ENCODE measurements around the gene CYP2A6. TPM values are rescaled to one million over a fixed set of nuclear protein-coding genes. Genes with fewer than 3 reads are reported as not detected.
"Not testable (repeated sequence)": the region's sequence is repeated elsewhere in the genome, so short reads cannot be mapped to it uniquely, and the experiment has no call there.

CYP2A6 gene
- total RNA-seq, 4 donors from 2014 or later, result not detected

DNA sequence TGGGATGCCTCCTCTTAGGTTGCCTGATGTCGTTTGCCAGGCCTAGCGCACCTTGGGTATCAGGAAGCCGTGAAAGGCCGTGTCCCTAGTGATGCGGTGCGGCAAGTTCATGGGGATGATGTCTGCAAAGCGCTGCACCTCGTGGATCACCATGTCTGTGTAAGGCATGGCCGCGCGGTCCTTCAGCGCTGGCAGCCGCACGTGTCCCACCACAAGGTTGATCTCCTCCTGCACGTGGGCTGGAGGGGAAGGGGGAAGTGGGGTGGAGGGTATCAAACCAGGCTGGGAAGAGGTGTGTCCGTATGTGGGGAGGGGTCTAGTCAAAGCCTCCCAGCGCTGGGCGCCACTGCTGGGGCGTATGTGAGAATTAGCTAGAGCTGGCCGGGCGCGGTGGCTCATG, 28.1 kb downstream of the CYP2A6 start:
- Histone ChIP-seq H3K4me3 (no peak overlapping the region), H3K4me1 (peaks cover 0 to 44% (median 14%) of the 10 kb centered on the region in 3 donors), H3K27me3 (no peaks in the 10 kb centered on the region), H3K36me3 (peaks cover 0 to 7% of the 10 kb centered on the region in 2 donors), H3K9me3 (no peaks in the 10 kb centered on the region), H3K27ac (no peak overlapping the region)
- TF ChIP-seq POLR2A (IDR thresholded peaks at IDR 0.05) (no peak), POLR2AphosphoS5 (IDR thresholded peaks at IDR 0.05) (no peak)
- ATAC-seq, result no peak
- WGBS, 2 donors (ENCODE audit: low coverage in 1 of 2), result 84 to 92% methylated on average over 6 of the region's 22 CpGs

DNA sequence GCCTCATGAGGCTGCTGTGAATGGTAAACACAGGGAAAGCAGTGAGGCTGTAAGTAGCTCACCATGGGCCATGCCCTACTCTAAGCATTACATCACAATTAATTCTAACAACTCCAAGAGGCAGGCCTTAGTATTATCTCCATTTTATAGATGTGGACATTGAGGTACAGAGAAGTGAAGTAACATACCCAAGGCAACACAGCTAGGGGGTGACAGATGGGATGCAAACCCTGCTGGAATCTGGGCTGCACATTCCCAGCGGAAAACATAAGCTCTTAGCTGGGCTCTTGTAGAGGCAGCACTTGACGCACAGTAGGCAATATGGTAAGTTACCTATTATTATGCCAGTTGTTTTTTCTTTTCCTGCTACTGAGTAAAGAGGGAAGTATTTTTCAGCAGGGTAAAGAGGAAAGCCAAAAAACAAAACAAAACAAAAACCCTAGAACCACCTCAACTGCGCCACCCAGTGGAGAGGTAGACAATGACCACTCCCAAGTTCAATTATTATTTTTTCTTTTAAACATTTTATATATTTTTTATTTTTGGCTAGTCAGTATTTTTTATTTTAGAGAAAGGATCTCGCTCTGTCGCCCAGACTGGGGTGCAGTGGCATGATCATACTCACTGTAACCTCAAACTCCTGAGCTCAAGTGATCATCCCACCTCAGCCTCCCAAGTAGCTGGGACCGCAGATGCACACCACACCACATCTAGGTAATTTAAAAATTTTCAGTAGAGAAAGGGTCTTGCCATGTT, 30.6 kb downstream of the CYP2A6 start:
- peak; percentile 31 for ATAC-seq
- TF ChIP-seq, protein P1, sequence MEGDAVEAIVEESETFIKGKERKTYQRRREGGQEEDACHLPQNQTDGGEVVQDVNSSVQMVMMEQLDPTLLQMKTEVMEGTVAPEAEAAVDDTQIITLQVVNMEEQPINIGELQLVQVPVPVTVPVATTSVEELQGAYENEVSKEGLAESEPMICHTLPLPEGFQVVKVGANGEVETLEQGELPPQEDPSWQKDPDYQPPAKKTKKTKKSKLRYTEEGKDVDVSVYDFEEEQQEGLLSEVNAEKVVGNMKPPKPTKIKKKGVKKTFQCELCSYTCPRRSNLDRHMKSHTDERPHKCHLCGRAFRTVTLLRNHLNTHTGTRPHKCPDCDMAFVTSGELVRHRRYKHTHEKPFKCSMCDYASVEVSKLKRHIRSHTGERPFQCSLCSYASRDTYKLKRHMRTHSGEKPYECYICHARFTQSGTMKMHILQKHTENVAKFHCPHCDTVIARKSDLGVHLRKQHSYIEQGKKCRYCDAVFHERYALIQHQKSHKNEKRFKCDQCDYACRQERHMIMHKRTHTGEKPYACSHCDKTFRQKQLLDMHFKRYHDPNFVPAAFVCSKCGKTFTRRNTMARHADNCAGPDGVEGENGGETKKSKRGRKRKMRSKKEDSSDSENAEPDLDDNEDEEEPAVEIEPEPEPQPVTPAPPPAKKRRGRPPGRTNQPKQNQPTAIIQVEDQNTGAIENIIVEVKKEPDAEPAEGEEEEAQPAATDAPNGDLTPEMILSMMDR (IDR thresholded peaks at IDR 0.05), result peak in 3 of 4 experiments; percentile 82 to 87 (median 85)
- Histone ChIP-seq H3K27ac (peak overlapping the region in 3 of 4 donors; percentile 34 to 64 (median 52)), H3K4me1 (peaks cover 0 to 44% (median 14%) of the 10 kb centered on the region in 3 donors)
- H3K9me3 ChIP-seq, H3K27me3 ChIP-seq, H3K4me3 ChIP-seq, H3K36me3 ChIP-seq: not testable (repeated sequence)
- 45% methylated on average over 6 of the region's 6 CpGs for WGBS, 2 donors (ENCODE audit: low coverage in 1 of 2)

DNA sequence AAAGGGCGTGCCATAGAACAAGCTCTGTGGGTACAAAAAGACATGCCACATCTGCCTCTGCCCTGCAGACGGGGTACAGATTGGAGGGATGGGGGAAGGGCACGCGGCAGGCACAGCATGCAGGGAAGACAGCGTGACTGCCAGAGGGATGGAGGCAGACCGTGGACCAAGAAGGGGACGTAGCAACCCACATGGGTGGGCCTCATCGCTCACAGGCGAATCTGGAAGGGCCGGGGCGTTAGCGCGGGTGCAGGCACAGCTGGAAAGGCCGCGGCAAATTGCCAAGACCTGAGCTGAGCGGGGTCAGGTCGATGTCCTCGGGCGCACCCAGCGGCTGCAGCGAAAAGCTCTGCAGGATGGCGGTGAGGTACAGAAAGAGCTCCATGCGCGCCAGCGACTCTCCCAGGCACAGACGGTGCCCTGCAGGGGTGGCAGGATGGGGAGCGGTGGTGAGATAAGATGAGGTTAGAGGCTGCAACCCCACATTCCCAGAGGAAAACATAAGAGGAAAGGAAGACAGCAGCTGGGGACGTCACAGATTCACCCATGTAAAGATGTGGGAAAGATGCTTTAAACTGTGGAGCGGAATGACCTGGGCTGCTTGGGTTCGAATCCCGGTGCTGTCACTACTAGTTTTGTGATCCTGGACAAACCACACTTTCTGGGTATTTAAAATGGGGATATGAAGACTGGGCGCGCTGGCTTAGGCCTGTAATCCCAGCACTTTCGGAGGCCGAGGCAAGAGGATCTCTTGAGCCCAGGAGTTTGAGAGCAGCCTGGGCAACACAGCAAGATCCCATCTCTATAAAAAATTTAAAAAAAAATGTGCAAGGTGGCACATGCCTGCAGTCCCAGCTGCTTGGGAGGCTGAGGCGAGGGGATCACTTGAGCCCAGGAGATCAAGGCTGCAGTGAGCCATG, 31.5 kb downstream of the CYP2A6 start:
- H3K27ac ChIP-seq, result peak overlapping the region in 3 of 4 donors; percentile 28 to 64 (median 52)
- H3K9me3 ChIP-seq, H3K36me3 ChIP-seq, H3K27me3 ChIP-seq: not testable (repeated sequence)
- peak; percentile 42 for TF ChIP-seq POLR2AphosphoS5 (IDR thresholded peaks at IDR 0.05)
- TF ChIP-seq, protein P1 (IDR thresholded peaks at IDR 0.05), result peak in 3 of 4 experiments; percentile 42 to 52 (median 49)
- peak; percentile 83 for ATAC-seq
- H3K4me3 ChIP-seq, result peak overlapping the region in 1 of 2 donors; percentile 38
- H3K4me1 ChIP-seq, result peaks cover 0 to 44% (median 14%) of the 10 kb centered on the region in 3 donors
- 29 to 66% methylated on average over 5 to 16 of the region's 36 CpGs for WGBS, 2 donors (ENCODE audit: low coverage in 1 of 2)

DNA sequence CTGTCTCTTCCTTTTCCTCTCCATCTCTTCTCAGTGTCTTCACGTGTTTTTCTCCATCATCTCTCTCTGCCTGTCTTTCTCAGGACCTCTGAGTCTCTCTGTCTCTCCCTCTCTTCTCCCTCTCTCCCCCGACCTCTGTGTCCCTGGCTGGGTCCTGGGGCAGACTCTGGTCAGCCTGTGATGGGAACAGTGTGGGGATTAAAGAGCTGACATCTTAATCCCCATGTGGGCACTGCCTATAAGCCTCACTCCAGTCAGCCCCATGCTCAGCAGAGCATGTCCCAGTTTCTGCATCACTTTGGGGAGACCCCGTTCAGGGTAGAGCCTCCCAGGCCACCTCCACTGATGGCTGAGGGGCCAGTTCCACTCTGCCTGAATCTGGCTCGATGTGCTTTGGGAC, 35.0 kb downstream of the CYP2A6 start:
- no peak for ATAC-seq
- peaks cover 0 to 56% (median 27%) of the 10 kb centered on the region in 3 donors for H3K4me1 ChIP-seq
- no peak overlapping the region for H3K4me3 ChIP-seq
- TF ChIP-seq POLR2AphosphoS5 (IDR thresholded peaks at IDR 0.05) (no peak), EP300 (IDR thresholded peaks at IDR 0.05) (no peak), POLR2A (IDR thresholded peaks at IDR 0.05) (no peak)
- TF ChIP-seq, protein P1 (IDR thresholded peaks at IDR 0.05), result no peak
- 78% methylated on average over 2 of the region's 4 CpGs; no CpG with 5 or more reads in 1 of the 2 donors for WGBS, 2 donors (ENCODE audit: low coverage in 1 of 2)
- no peak overlapping the region for H3K27ac ChIP-seq
- H3K27me3 ChIP-seq, result no peaks in the 10 kb centered on the region
- H3K9me3 ChIP-seq, result no peaks in the 10 kb centered on the region
- no peaks in the 10 kb centered on the region for H3K36me3 ChIP-seq

DNA sequence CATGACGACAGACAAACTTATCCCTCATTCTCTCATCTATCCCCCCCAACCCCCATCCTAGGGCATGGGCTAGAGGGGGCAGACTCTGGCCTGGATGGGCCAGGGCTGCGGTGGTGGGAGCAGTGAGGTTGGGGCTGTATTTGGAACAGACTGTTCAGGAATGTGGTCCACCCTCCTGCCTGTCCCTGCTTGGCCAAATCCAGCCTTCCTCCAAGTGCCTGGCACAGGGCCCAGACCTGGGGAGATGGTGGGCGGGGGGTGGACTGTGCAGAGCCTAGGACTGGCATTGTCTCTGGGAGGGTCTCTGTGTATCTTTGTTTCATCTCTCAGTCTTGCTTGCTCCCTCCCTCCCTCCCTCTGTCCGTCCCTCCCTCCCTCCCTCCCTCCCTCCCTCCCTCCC, 37.1 kb downstream of the CYP2A6 start:
- peak overlapping the region in 1 of 4 donors; percentile 56 for H3K27ac ChIP-seq
- H3K36me3 ChIP-seq, result peaks cover 0 to 15% of the 10 kb centered on the region in 2 donors
- ATAC-seq, result no peak
- no peaks in the 10 kb centered on the region for H3K27me3 ChIP-seq
- TF ChIP-seq POLR2A (IDR thresholded peaks at IDR 0.05) (no peak), POLR2AphosphoS5 (IDR thresholded peaks at IDR 0.05) (no peak), EP300 (IDR thresholded peaks at IDR 0.05) (no peak)
- TF ChIP-seq, protein P1 (IDR thresholded peaks at IDR 0.05), result no peak
- H3K4me1 ChIP-seq, result peaks cover 0 to 56% (median 24%) of the 10 kb centered on the region in 3 donors
- no peaks in the 10 kb centered on the region for H3K9me3 ChIP-seq
- WGBS, 2 donors (ENCODE audit: low coverage in 1 of 2), result 9 to 10% methylated on average over 1 to 3 of the region's 4 CpGs
- H3K4me3 ChIP-seq, result no peak overlapping the region

DNA sequence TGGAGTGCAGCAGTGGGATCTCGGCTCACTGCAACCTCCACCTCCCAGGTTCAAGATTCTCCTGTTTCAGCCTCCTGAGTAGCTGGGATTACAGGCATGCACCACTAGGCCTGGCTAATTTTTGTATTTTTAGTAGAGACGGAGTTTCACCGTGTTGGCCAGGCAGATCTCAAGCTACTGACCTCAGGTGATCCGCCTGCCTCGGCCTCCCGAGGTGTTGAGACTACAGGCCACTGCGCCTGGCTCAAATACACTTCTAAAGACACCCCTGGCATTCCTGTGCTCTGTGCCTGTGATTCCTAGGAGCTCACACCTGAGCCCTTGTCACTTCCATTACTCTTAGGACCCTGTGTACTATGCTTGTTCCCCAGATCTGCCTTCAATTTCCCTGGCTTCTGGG, 37.7 kb downstream of the CYP2A6 start:
- H3K27me3 ChIP-seq, H3K4me3 ChIP-seq, ATAC-seq, H3K9me3 ChIP-seq: not testable (repeated sequence)
- Histone ChIP-seq H3K4me1 (peaks cover 0 to 57% (median 24%) of the 10 kb centered on the region in 3 donors), H3K36me3 (peaks cover 0 to 22% of the 10 kb centered on the region in 2 donors), H3K27ac (peak overlapping the region in 1 of 4 donors; percentile 56)
- 63 to 89% methylated on average over 3 to 7 of the region's 7 CpGs for WGBS, 2 donors (ENCODE audit: low coverage in 1 of 2)

Data from gastroesophageal sphincter (tissue), 4 donors.